ENCODE data around the gene ISOC1. TPM values are rescaled to one million over a fixed set of nuclear protein-coding genes. Genes with fewer than 3 reads are reported as not detected.

Gene ISOC1
- total RNA-seq, 2 experiments from 2014 or later = 6.6 to 7.1 TPM

- Histone ChIP-seq H3K27me3 (ENCODE audit: control insufficient read depth in 1 of 2, insufficient read depth in 2 of 2, low read length in 2 of 2) (no peaks in the 10 kb centered on the region), H3K9me3 (ENCODE audit: control insufficient read depth in 1 of 2, insufficient read depth in 1 of 2, low read length in 2 of 2) (peaks cover 0 to 6% of the 10 kb centered on the region in 2 experiments), H3K4me3 (ENCODE audit: low read length) (no peak overlapping the region), H3K27ac (ENCODE audit: low read depth in 1 of 2, low read length in 2 of 2) (no peak overlapping the region), H3K36me3 (ENCODE audit: insufficient read depth, low read length) (no peaks in the 10 kb centered on the region), H3K4me1 (ENCODE audit: insufficient read depth, low read length) (no peaks in the 10 kb centered on the region)
- DNase-seq (no peak), ATAC-seq (ENCODE audit: poor library complexity) (no peak)
- no peaks in the 10 kb centered on the region for H3K36me3 Mint-ChIP-seq (ENCODE audit: low read depth)
- TF ChIP-seq CTCF (IDR thresholded peaks at IDR 0.05) = no peak
- peaks cover 12% of the 10 kb centered on the region for H3K9me3 Mint-ChIP-seq
- H3K27me3 Mint-ChIP-seq = peaks cover 13% of the 10 kb centered on the region
- H3K4me3 Mint-ChIP-seq = no peak overlapping the region
- ChIA-PET CTCF (no interaction called here), POLR2A (no interaction called here)
- intact Hi-C loops (cut with DNase I, micrococcal nuclease) = no loop called here
- no peaks in the 10 kb centered on the region for H3K4me1 Mint-ChIP-seq (ENCODE audit: low read depth)
- H3K27ac Mint-ChIP-seq = no peak overlapping the region
Observed at GRCh38 chr5:129049126-129049799, 45.3 kb upstream of the ISOC1 start.

GRCh38 chr5:129051283-129051682 is 43.3 kb upstream of the ISOC1 start:
- H3K36me3 Mint-ChIP-seq (ENCODE audit: low read depth) = no peaks in the 10 kb centered on the region
- H3K27me3 Mint-ChIP-seq = peaks cover 31% of the 10 kb centered on the region
- H3K4me1 ChIP-seq (ENCODE audit: insufficient read depth, low read length) = no peaks in the 10 kb centered on the region
- no peak overlapping the region for H3K27ac Mint-ChIP-seq
- no peaks in the 10 kb centered on the region for H3K36me3 ChIP-seq (ENCODE audit: insufficient read depth, low read length)
- H3K4me3 Mint-ChIP-seq = no peak overlapping the region
- H3K4me1 Mint-ChIP-seq (ENCODE audit: low read depth) = no peaks in the 10 kb centered on the region
- ChIA-PET POLR2A (no interaction called here), CTCF (no interaction called here)
- H3K4me3 ChIP-seq (ENCODE audit: low read length) = no peak overlapping the region
- peaks cover 0 to 6% of the 10 kb centered on the region in 2 experiments for H3K27me3 ChIP-seq (ENCODE audit: control insufficient read depth in 1 of 2, insufficient read depth in 2 of 2, low read length in 2 of 2)
- DNase-seq = no peak
- ATAC-seq (ENCODE audit: poor library complexity) = no peak
- intact Hi-C loops (cut with DNase I, micrococcal nuclease) = no loop called here
- TF ChIP-seq CTCF (IDR thresholded peaks at IDR 0.05) = no peak
- H3K9me3 ChIP-seq (ENCODE audit: control insufficient read depth in 1 of 2, insufficient read depth in 1 of 2, low read length in 2 of 2) = no peaks in the 10 kb centered on the region
- no peak overlapping the region for H3K27ac ChIP-seq (ENCODE audit: low read depth in 1 of 2, low read length in 2 of 2)
- no peaks in the 10 kb centered on the region for H3K9me3 Mint-ChIP-seq

DNA sequence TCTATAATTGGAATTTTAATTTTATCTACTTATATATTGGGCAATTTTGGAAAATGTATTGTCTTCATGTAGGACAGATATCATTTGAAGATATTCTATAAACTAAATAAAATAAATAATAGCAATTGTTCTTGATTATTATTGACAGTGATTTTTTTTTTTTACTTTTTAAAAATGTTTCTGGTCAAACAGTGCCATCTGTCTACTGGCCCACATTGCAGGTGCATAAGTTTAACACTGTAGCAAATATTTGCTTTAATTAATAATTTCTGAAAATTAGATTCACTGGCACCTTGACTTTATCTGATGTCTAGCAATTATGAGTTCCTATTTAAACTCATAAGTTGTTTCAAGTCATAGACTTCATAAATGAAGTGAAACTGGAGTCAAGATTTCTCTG is 41.1 kb upstream of the ISOC1 start:
- DNase-seq (no peak), ATAC-seq (ENCODE audit: poor library complexity) (no peak)
- Mint-ChIP-seq H3K27ac (no peak overlapping the region), H3K4me3 (no peak overlapping the region), H3K36me3 (ENCODE audit: low read depth) (no peaks in the 10 kb centered on the region), H3K27me3 (peaks cover 49% of the 10 kb centered on the region), H3K9me3 (no peaks in the 10 kb centered on the region), H3K4me1 (ENCODE audit: low read depth) (no peaks in the 10 kb centered on the region)
- TF ChIP-seq CTCF (IDR thresholded peaks at IDR 0.05) = no peak
- ChIA-PET CTCF (interaction anchor here (1.3 kb wide), 1 partner anchor 23 kb away, joined by 5 read pairs; no protein-coding TSS in a partner anchor), POLR2A (no interaction called here)
- no peak overlapping the region for H3K27ac ChIP-seq (ENCODE audit: low read depth in 1 of 2, low read length in 2 of 2)
- peaks cover 0 to 5% of the 10 kb centered on the region in 2 experiments for H3K9me3 ChIP-seq (ENCODE audit: control insufficient read depth in 1 of 2, insufficient read depth in 1 of 2, low read length in 2 of 2)
- H3K27me3 ChIP-seq (ENCODE audit: control insufficient read depth in 1 of 2, insufficient read depth in 2 of 2, low read length in 2 of 2) = peaks cover 0 to 6% of the 10 kb centered on the region in 2 experiments
- intact Hi-C loops (cut with DNase I, micrococcal nuclease) = no loop called here
- no peaks in the 10 kb centered on the region for H3K4me1 ChIP-seq (ENCODE audit: insufficient read depth, low read length)
- H3K36me3 ChIP-seq (ENCODE audit: insufficient read depth, low read length) = no peaks in the 10 kb centered on the region
- H3K4me3 ChIP-seq (ENCODE audit: low read length) = no peak overlapping the region

Measured in CD4-positive, alpha-beta T cell (primary cell).